ENCODE results near the gene OVOL2. TPM values are rescaled to one million over a fixed set of nuclear protein-coding genes. Genes with fewer than 3 reads are reported as not detected.

OVOL2 gene
- total RNA-seq, 4 donors from 2014 or later, result not detected

DNA sequence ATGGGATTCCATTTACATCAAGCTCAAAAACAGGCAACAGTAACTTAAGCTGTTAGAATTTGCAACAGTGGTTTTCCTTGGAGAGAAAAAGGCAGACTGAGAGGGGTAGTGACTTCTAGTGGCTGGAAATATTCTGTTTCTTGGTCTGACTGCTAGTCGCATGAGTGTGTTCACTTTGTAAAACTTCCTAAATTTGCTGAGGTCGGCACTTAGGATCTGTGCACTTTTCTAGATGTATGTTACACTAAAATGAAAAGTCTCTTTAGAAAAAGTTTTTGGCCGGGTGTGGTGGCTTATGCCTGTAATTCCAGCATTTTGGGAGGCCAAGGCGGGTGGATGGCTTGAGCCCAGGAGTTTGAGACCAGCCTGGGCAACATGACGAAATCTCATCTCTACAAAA, 18.7 kb downstream of the OVOL2 start:
- Histone ChIP-seq H3K27me3 (peaks cover 0 to 6% (median 0%) of the 10 kb centered on the region in 3 donors), H3K27ac (no peak overlapping the region), H3K36me3 (no peaks in the 10 kb centered on the region), H3K4me1 (no peaks in the 10 kb centered on the region), H3K9me3 (peaks cover 0 to 8% (median 0%) of the 10 kb centered on the region in 3 donors), H3K4me3 (no peak overlapping the region)
- ATAC-seq (no peak), DNase-seq (no peak)
- in situ Hi-C loops (cut with MboI; ENCODE audit: low sequenced_read_pairs in 4 of 4) (no loop called here), intact Hi-C loops (cut with DNase I; ENCODE audit: low total_unique reads) (no loop called here)
- TF ChIP-seq, protein P1, sequence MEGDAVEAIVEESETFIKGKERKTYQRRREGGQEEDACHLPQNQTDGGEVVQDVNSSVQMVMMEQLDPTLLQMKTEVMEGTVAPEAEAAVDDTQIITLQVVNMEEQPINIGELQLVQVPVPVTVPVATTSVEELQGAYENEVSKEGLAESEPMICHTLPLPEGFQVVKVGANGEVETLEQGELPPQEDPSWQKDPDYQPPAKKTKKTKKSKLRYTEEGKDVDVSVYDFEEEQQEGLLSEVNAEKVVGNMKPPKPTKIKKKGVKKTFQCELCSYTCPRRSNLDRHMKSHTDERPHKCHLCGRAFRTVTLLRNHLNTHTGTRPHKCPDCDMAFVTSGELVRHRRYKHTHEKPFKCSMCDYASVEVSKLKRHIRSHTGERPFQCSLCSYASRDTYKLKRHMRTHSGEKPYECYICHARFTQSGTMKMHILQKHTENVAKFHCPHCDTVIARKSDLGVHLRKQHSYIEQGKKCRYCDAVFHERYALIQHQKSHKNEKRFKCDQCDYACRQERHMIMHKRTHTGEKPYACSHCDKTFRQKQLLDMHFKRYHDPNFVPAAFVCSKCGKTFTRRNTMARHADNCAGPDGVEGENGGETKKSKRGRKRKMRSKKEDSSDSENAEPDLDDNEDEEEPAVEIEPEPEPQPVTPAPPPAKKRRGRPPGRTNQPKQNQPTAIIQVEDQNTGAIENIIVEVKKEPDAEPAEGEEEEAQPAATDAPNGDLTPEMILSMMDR (IDR thresholded peaks at IDR 0.05 in 4 of 5, conservative IDR thresholded peaks at IDR 0.05 in 1 of 5), result no peak
- no peak for TF ChIP-seq POLR2A (IDR thresholded peaks at IDR 0.05)

DNA sequence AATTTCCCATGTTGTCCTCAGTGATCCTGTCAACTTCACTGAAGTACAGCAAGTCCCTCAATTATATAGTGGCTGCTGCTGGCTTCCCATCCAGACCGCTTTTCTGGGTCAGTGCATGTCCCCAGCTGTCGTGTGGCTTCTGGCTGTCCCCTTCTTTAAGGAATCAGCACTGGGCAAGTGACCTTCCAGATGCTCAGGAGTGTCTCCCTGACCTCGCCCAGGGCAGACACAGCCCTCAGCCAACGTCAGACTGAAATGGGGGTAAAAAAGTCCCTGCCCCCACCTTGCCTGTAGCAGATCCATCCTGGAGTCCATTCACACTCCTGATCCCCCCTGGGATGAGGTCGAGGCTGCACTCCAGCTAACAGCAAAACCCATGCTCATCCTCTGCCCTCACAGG, 23.7 kb downstream of the OVOL2 start:
- intact Hi-C loops (cut with DNase I; ENCODE audit: low total_unique reads) (no loop called here), in situ Hi-C loops (cut with MboI; ENCODE audit: low sequenced_read_pairs in 4 of 4) (no loop called here)
- H3K27me3 ChIP-seq, result peaks cover 0 to 3% (median 0%) of the 10 kb centered on the region in 3 donors
- TF ChIP-seq, protein P1 (IDR thresholded peaks at IDR 0.05 in 4 of 5, conservative IDR thresholded peaks at IDR 0.05 in 1 of 5), result no peak
- TF ChIP-seq POLR2A (IDR thresholded peaks at IDR 0.05), result no peak
- no peak for DNase-seq
- no peaks in the 10 kb centered on the region for H3K9me3 ChIP-seq
- H3K4me1 ChIP-seq, result no peaks in the 10 kb centered on the region
- ATAC-seq, result no peak
- H3K27ac ChIP-seq, result no peak overlapping the region
- H3K36me3 ChIP-seq, result no peaks in the 10 kb centered on the region
- no peak overlapping the region for H3K4me3 ChIP-seq

DNA sequence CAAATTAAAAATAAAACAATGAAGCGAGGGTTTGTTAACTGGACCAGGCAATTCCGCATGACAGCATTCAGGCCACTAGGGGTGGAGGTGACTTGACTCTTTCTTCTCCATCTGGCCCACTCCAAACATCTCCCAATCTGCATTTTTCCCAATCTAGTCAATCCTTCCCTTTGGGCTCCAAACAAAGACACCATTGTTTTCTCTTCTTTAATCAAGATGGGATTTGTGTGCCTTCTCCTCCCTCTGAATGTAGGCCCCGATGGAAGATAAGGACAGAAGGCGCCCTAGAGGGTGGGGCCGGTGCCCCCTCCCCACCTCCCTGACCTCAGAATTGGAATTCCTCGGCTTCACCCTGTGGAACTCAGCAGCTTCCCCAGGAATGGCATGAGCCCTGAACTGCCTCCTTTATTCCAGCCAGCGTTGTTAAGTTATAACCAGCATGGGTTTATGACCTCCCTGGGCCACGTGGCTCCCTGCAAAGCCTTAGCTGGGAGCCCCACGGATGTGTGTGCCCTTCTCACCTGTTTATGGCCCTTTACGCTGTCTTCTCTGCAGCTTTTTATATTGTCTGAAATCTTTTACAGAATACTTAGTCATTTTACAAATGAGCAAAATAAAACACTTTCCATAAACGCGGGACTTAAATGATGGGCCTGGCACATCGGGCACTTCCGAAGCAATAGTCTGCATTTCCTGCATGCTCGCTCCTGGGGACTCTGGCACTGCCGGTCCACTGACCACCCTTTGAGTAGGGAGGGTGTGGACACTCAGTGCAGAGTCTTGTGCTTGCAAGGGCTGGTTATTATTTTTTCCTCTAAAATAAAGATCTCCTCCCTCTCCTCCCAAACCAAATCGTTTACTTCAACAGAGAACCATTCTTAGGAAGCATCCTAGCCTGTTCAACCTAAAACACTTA, 24.5 kb downstream of the OVOL2 start:
- TF ChIP-seq, protein P1 (IDR thresholded peaks at IDR 0.05 in 4 of 5, conservative IDR thresholded peaks at IDR 0.05 in 1 of 5), result no peak
- TF ChIP-seq POLR2A (IDR thresholded peaks at IDR 0.05), result no peak
- DNase-seq, result no peak
- no peaks in the 10 kb centered on the region for H3K36me3 ChIP-seq
- no peaks in the 10 kb centered on the region for H3K9me3 ChIP-seq
- peaks cover 0 to 3% (median 0%) of the 10 kb centered on the region in 3 donors for H3K27me3 ChIP-seq
- H3K4me1 ChIP-seq, result no peaks in the 10 kb centered on the region
- no peak overlapping the region for H3K27ac ChIP-seq
- intact Hi-C loops (cut with DNase I; ENCODE audit: low total_unique reads), result no loop called here
- ATAC-seq, result no peak
- H3K4me3 ChIP-seq, result no peak overlapping the region
- in situ Hi-C loops (cut with MboI; ENCODE audit: low sequenced_read_pairs in 4 of 4), result no loop called here

DNA sequence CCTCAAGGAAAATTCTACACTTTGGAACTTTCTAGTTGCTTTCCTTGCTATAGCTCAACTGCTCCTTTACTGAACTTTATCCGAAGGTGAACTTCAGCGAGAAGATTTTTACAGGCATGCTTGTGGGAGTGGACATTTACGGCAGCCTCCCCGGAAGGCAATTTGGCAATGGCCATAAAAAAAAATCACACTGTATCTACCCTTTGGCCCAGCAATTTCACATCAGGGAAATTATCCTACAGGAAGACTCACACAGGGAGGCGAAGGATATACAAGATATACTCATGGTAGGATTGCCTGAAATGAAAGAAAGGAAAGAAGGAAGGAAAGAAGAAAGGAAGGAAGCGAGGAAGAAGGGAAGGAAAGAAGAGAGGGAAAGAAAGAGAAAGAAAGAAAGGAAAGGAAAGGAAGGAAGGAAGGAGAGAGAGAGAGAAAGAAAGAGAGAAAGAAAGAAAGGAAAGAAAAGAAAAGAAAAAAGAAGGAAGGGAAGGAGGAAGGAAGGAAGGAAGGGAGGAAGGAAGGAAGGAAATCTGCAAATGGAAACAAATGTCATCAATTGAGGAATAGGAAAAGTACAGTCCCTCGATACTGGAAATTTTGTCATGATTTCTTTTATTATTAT, 25.7 kb downstream of the OVOL2 start:
- Histone ChIP-seq H3K36me3 (no peaks in the 10 kb centered on the region), H3K4me3 (no peak overlapping the region), H3K9me3 (no peaks in the 10 kb centered on the region), H3K27me3 (peaks cover 0 to 3% (median 0%) of the 10 kb centered on the region in 3 donors), H3K27ac (no peak overlapping the region), H3K4me1 (no peaks in the 10 kb centered on the region)
- ATAC-seq (no peak), DNase-seq (no peak)
- intact Hi-C loops (cut with DNase I; ENCODE audit: low total_unique reads), result no loop called here
- TF ChIP-seq, protein P1 (IDR thresholded peaks at IDR 0.05 in 4 of 5, conservative IDR thresholded peaks at IDR 0.05 in 1 of 5), result no peak
- TF ChIP-seq POLR2A (IDR thresholded peaks at IDR 0.05), result no peak
- in situ Hi-C loops (cut with MboI; ENCODE audit: low sequenced_read_pairs in 4 of 4), result no loop called here

Data from gastrocnemius medialis (tissue), 4 donors.